HEK293 (cell line): ENCODE results near the gene DPYSL3.

ENCODE experiments used
- CTCF ChIP-seq: fragments of 450-650 bp; formaldehyde crosslinking; IDR thresholded peaks from 2 replicates; pipeline ENCODE4 v1.5.1; 2016; ENCODE audit warnings: missing biosample characterization, missing genetic modification characterization
- ZBTB6 ChIP-seq: fragments of 450-650 bp; formaldehyde crosslinking; IDR thresholded peaks from 2 replicates; pipeline ENCODE4 v1.5.1; 2017; ENCODE audit warnings: missing biosample characterization, missing genetic modification characterization

GRCh38 chr5:147437161-147437596 lies 72.7 kb downstream of the DPYSL3 start:
- TF ChIP-seq ZBTB6 (tag by site-specific recombination): no peak
- TF ChIP-seq CTCF (tag by site-specific recombination): no peak
